ENCODE measurements around the gene SNX24.
"Not testable (repeated sequence)": the region's sequence is repeated elsewhere in the genome, so short reads cannot be mapped to it uniquely, and the experiment has no call there.

Gene SNX24

GRCh38 chr5:122968056-122968455 lies 122.6 kb downstream of the SNX24 start:
- DNase-seq: not testable (repeated sequence)

DNA sequence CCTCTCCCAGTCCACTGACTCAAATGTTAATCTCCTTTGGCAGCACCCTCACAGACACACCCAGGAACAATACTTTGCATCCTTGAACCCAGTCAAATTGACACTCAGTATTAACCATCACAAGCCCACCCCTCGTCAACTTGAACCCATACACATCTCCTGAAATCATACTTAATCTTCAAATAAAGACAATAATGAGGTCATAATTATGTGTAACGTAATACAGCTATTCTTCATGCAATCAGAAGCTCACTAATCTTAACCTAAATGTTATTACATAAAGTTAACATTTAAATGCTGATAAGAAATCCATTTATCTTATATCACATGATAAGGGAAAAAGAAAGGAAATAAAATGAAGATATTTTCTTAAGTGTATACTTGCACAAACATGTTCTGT lies 125.9 kb downstream of the SNX24 start:
- DNase-seq: no peak

DNA sequence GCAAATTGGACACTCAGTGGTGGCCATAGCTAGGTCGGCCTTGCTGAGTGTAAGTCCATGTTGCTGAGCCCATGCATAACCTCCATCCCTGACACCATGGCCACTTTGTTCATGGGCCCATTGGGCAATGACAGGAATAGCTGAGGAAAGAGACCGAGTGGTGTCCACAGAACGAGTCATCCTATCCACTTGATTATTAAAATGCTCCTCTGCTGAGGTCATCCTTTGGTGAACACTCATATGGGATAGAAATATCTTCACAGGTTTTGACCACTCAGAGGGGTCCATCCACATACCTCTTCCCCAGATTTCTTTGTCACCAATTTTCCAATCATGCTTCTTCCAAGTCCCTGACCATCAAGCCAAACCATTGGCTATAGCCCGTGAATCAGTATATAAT lies 127.5 kb downstream of the SNX24 start:
- no peak for DNase-seq

- DNase-seq: not testable (repeated sequence)
These were observed 128.3 kb downstream of the SNX24 start for GRCh38 chr5:122973759-122974158.

- DNase-seq: not testable (repeated sequence)
These were observed 128.8 kb downstream of the SNX24 start for GRCh38 chr5:122974251-122974650.

GRCh38 chr5:122977319-122977718 lies 131.9 kb downstream of the SNX24 start:
- DNase-seq: no peak

DNA sequence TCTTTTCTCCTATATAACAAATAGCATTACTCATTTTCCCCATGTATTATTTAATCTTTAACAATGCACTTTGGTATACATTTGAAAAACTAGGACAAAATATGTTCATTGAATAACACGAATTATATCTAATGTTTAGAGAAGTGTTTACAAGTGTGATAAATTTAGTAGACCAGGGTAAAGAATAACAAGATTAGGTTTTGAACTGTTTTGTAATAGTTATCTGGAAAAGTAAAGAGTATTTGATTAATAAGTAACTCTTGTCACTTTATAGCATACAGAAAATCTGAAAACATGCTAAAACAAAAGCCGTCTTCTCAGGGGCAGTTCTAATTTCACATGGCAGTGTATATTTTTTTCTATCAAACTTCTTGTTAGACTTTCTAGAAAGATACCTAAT lies 132.7 kb downstream of the SNX24 start:
- no peak for DNase-seq

DNA sequence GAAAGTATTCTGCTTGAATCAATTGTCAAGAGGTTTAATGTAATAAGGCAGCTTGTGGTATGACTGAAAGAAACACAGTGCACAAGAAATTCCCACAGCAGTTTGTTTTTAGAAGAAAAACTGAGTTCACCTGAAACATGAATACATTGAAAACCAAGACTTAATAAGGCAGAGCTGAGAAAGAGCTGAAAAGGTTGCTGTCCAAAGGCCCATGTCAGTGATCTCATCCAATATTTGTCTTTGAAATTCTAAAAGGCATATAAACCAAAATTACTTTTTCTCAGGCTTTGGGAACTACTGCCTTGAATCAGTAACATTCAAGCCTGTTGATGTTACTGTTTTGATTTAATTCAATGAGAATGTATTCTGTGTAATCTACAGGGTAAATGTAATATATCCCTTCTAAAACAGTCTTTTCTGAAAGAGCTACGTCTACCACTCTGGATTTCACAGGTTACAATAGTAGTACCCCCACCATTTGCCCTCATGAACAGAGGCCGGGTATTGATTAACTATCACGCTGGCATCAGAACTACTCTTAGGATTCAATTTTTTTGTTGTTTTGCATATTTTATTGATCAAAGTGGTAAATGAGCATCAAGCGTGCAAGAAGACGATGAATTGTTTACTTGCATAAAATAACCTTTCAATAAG lies 133.4 kb downstream of the SNX24 start:
- DNase-seq: no peak

GRCh38 chr5:122981846-122982245 lies 136.4 kb downstream of the SNX24 start:
- no peak for DNase-seq

DNA sequence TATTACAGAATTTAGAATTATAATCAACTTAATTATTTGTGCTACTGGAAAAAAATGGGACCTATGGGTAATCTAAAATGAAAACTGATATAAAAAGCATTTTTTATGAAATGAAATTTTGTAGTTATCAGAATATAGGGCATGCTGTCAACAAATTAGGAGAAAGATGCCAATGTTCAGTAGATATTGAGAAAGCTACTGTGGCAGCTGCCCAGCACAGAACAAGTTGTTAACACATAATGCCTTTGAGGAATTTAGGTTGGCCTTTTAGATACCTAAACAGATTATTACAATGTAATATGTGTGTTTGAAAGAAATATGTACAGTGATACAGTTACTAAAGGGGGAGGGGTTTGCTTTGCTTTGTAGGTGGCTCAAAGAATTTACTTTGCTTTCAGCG lies 137.0 kb downstream of the SNX24 start:
- DNase-seq: no peak

DNA sequence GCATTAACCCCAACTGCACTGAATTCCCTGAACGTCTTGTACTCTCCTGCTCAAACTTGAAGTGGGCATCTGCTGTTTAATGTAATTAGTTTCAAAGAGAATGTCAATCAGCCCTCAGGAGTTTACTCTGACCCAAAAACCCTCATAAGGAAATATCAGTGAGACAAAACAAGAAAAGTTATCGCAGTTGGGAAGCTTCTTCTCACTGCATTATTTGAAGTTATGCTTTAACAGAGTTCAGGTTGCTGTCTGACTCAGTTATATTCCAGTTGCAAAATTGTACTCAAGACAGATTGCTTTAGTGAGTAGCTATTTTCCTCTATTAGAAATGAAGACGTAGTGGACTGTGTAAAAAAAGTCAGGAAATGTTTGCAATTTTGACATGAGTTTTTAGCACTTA lies 139.0 kb downstream of the SNX24 start:
- no peak for DNase-seq

GRCh38 chr5:122985006-122985700 lies 139.7 kb downstream of the SNX24 start:
- DNase-seq: no peak

GRCh38 chr5:122985954-122986721 lies 140.7 kb downstream of the SNX24 start:
- no peak for DNase-seq

DNA sequence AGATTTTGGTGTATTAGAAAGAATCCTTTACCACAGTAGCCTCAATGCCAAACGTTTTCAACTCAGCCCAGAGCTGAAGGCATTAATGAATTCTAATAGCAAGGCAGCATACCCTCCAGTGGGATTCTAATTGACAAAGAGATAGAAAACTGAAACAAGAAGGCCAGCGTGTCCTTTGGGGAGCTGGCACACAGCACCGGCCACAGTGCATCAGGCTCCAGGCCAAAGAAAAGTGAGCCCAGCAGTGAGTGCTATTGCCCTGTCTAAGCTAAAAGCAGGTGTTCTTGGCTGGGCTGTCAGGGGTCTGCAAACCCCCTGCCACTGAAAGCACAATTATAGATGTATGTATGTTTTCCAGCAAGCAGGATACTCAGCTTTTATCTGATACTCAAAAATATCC lies 150.7 kb downstream of the SNX24 start:
- no peak for DNase-seq

GRCh38 chr5:122997294-122997693 lies 151.9 kb downstream of the SNX24 start:
- DNase-seq: peak; percentile 24

- no peak for DNase-seq
These were observed 154.6 kb downstream of the SNX24 start for GRCh38 chr5:122999947-123000563.

DNA sequence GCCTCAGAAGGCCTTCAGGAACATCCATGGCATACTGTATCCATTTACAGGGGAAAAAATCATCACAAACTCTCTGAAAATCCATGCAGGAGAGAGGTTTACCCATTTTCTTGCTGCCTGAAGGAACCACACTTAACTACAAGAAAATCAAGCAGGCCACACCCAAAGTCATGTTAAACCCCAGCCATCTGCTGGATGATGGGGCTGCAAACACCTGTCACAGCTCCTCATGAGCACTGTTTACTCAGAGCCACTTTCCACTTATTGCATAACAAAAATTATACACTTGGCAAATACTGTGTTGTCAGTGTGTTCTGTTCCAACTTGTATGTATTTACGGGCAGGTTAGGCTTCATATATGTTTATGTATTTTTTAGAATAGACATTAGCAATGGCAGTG lies 155.3 kb downstream of the SNX24 start:
- DNase-seq: no peak

DNA sequence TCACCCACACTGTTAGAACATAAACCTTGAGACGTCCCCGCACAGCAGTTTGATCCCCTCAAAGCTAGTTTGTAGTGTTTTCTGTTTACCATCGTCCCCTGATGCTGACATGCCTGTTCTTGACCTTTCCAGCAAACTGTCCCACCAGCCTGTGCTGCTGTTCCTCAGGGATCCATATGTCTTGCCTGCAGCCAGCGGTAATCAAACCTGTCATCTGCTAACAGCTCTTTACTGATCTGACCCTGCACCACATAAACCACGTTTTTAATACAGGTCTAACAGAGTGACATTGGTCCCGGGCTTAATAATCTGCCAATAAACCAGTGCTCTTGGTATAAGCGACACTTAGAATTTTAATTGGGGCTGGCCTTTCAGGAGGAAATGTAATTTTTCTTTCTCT lies 156.4 kb downstream of the SNX24 start:
- DNase-seq: no peak

DNA sequence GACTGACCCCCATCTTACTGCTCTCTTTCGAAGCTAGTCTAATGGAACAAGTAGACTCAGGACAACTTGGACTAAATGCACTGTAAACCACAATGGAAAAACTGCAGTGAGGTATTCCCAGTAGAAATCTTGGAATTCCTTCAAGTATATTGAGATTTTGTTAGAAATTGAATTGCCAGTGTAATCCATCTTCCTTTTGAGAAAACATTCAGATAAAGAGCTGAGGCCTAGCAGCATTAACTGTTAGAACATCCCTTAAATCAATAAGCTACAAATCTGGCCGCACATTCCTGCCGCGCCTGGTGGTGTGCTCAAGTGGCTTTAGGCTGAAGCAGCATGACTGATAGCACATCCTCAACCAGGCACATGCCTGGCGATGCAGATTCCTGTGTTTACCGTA lies 161.8 kb downstream of the SNX24 start:
- DNase-seq: no peak

DNA sequence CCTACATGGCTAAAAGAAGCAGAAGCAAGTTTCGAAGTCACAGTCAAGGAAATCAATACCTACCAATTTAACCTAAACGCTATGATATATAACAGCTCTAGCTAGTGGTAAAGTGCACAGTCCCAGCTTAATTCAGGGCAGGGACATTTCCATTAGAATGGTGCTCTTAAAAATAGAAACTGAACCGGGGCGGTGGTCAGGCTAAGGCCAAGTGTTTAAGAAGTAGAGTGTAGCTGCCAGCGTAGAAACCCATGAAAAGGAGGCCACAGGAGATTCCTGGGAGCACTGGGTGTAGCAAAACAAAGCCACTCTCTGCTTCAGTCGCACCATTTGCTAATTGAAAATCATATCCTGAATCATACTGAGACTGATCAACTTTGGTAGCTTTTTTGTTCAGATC lies 162.3 kb downstream of the SNX24 start:
- no peak for DNase-seq

DNA sequence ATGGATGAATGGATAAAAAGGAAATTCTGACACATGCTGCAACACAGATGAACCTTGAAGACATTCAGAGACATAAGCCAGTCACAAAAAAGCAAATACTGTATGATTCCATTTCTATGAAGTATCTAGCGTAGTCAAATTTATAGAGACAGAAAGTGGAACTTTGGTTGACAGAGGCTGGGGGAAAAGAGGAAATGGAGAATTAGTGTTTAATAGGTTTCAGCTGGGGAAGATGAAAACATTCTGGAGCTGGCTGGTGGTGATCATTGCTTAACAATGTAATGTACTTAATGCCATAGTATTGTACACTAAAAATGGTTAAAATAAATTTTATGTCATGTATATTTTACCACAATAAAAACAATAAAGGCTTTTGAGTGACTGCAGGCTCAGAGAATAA lies 166.9 kb downstream of the SNX24 start:
- DNase-seq: no peak

- DNase-seq: no peak
These were observed 169.3 kb downstream of the SNX24 start for GRCh38 chr5:123014689-123015088.

GRCh38 chr5:123028222-123028621 lies 182.8 kb downstream of the SNX24 start:
- no peak for DNase-seq
